Prostate gland (tissue), 2 donors: ENCODE results near the gene C1orf226. TPM values are rescaled to one million over a fixed set of nuclear protein-coding genes. Genes with fewer than 3 reads are reported as not detected.
A peak's percentile ranks its signal among the peaks of the same experiment; 100 is the strongest.

Experiments used
- DNase-seq: peaks from one replicate; pipeline ENCODE4 v3.0.0-alpha.2; 2019; ENCODE audit warnings: low spot score
- H3K27ac ChIP-seq, 2 donors: fragments of 200-600 bp; sonication (generic); 2 replicates each; pipeline ENCODE4 v1.5.1; 2017 to 2019
- H3K27me3 ChIP-seq: fragments of 200-600 bp; sonication (generic); replicated peaks from 2 replicates; pipeline ENCODE4 v1.5.1; 2019; ENCODE audit not compliant: insufficient read depth
- H3K36me3 ChIP-seq, 2 donors: fragments of 200-600 bp; sonication (generic); 1 replicate in 1 of 2; 2 replicates in 1 of 2; pipeline versions ENCODE4 v1.5.1 to v1.8.1; 2017 to 2019
- H3K4me1 ChIP-seq: fragments of 200-600 bp; sonication (generic); replicated peaks from 2 replicates; pipeline ENCODE4 v1.5.1; 2019
- H3K4me3 ChIP-seq, 2 donors: fragments of 200-600 bp; sonication (generic); 2 replicates each; pipeline ENCODE4 v1.5.1; 2017 to 2019
- H3K9me3 ChIP-seq: fragments of 200-600 bp; sonication (generic); 2 replicates; pipeline ENCODE4 v1.5.1; 2017
- CTCF ChIP-seq, 4 experiments: fragments of 200-600 bp in 2 of 4; fragments of 450-650 bp in 2 of 4; sonication (generic) in 2 of 4; IDR thresholded peaks; 1 replicate in 3 of 4; 2 replicates in 1 of 4; pipeline ENCODE4 v1.5.1; 2016 to 2019; ENCODE audit warnings: antibody characterized with exemption in 4 of 4, mild to moderate bottlenecking in 2 of 4, moderate library complexity in 2 of 4
- POLR2A ChIP-seq: fragments of 450-650 bp; IDR thresholded peaks from one replicate; pipeline ENCODE4 v1.6.1; 2016; ENCODE audit warnings: antibody characterized with exemption, mild to moderate bottlenecking
- POLR2AphosphoS5 ChIP-seq: sonication (generic); formaldehyde crosslinking; IDR thresholded peaks from one replicate; pipeline ENCODE4 v1.6.1; 2017; ENCODE audit warnings: antibody characterized with exemption
- WGBS: methylation state at CpG from one replicate; pipeline ENCODE4 v1.1.5; 2018; 5-methylcytosine and 5-hydroxymethylcytosine counted together
- intact Hi-C: fragments of 100-400 bp; cut with DNase I; formaldehyde crosslinking; loops from one replicate; pipeline ENCODE4 v1.14.2; 2022
- total RNA-seq, 2 donors: library from RNA; depleted of rRNA; stranded (reverse); fragments of >200 nt; gene quantifications; one replicate each; pipeline ENCODE4 v1.1.0, GENCODE V29; 2016

C1orf226 gene
- total RNA-seq: 10 to 100 TPM in 1 of 2 donors, 1 to 10 TPM in 1; 5.2 to 22.1 TPM

GRCh38 chr1:162381383-162381782, at the start of gene C1orf226:
Gene C1orf226 (plus strand): TSS chr1:162381728. CDS start chr1:162381902, 174 bp downstream.
- intact Hi-C loops: no loop called here
- DNase-seq: peak; percentile 49
- Histone ChIP-seq H3K9me3 (no peaks in the 10 kb centered on the region), H3K4me1 (no peaks in the 10 kb centered on the region), H3K4me3 (no peak within 1 kb of the TSS), H3K27ac (peak within 1 kb of the TSS in 1 of 2 donors; percentile 25), H3K27me3 (no peaks in the 10 kb centered on the region), H3K36me3 (no peaks in the 10 kb centered on the region)
- TF ChIP-seq POLR2A (no peak), POLR2AphosphoS5 (peak; percentile 81), CTCF (IDR thresholded peaks at IDR 0.05) (no peak)
- 63% methylated on average over 3 of the region's 3 CpGs for WGBS

GRCh38 chr1:162333991-162334390, 47.5 kb upstream of the C1orf226 start:
- DNase-seq: no peak
- no peaks in the 10 kb centered on the region for H3K9me3 ChIP-seq
- no peak overlapping the region for H3K4me3 ChIP-seq
- intact Hi-C loops: no loop called here
- TF ChIP-seq POLR2A: no peak
- no peak for TF ChIP-seq POLR2AphosphoS5
- TF ChIP-seq CTCF (IDR thresholded peaks at IDR 0.05): no peak
- H3K27me3 ChIP-seq: no peaks in the 10 kb centered on the region
- H3K27ac ChIP-seq: no peak overlapping the region
- no peaks in the 10 kb centered on the region for H3K4me1 ChIP-seq
- H3K36me3 ChIP-seq: no peaks in the 10 kb centered on the region

- no peak for DNase-seq
- WGBS: 67% methylated on average over 5 of the region's 5 CpGs
- Histone ChIP-seq H3K4me3 (no peak overlapping the region), H3K36me3 (no peaks in the 10 kb centered on the region), H3K27ac (no peak overlapping the region), H3K4me1 (no peaks in the 10 kb centered on the region), H3K9me3 (no peaks in the 10 kb centered on the region), H3K27me3 (no peaks in the 10 kb centered on the region)
- intact Hi-C loops: no loop called here
- TF ChIP-seq CTCF (IDR thresholded peaks at IDR 0.05): no peak
Observed at GRCh38 chr1:162335126-162335525, 46.4 kb upstream of the C1orf226 start.

GRCh38 chr1:162336621-162337285, 44.8 kb upstream of the C1orf226 start:
- H3K27ac ChIP-seq: no peak overlapping the region
- 92% methylated on average over 7 of the region's 7 CpGs for WGBS

More at GRCh38 chr1:162336621-162337285, 44.8 kb upstream of the C1orf226 start:
- no peaks in the 10 kb centered on the region for H3K4me1 ChIP-seq
- H3K27me3 ChIP-seq: no peaks in the 10 kb centered on the region
- no peak overlapping the region for H3K4me3 ChIP-seq
- TF ChIP-seq POLR2AphosphoS5 (no peak), POLR2A (no peak), CTCF (IDR thresholded peaks at IDR 0.05) (no peak)
- intact Hi-C loops: no loop called here
- H3K9me3 ChIP-seq: no peaks in the 10 kb centered on the region
- H3K36me3 ChIP-seq: no peaks in the 10 kb centered on the region
- no peak for DNase-seq
